PC-3 (cell line): ENCODE measurements around the gene EMID1. TPM values are rescaled to one million over a fixed set of nuclear protein-coding genes. Genes with fewer than 3 reads are reported as not detected.
"Not testable (repeated sequence)": the region's sequence is repeated elsewhere in the genome, so short reads cannot be mapped to it uniquely, and the experiment has no call there.

Experiments used
- ATAC-seq: fragments of 200-7000 bp; cut with Tn5 transposase; 2 replicates; pipeline ENCODE4 v1.9.1; 2020; ENCODE audit warnings: mild to moderate bottlenecking, moderate library complexity
- BruUV-seq: library from RNA; stranded (reverse); fragments of 400-500 nt; replicated peaks from 2 replicates; lab custom pipeline; 2021; lab: Mats Ljungman, UMichigan
- CTCF ChIA-PET: fragments of 300-600 bp; sonication (Branson Sonifier 250); formaldehyde crosslinking; loops from one replicate; lab custom pipeline; 2022; ENCODE audit warnings: antibody characterized with exemption; lab: Charles Lee
- POLR2A ChIA-PET: fragments of 300-600 bp; sonication (Branson Sonifier 250); formaldehyde crosslinking; loops from one replicate; lab custom pipeline; 2022; ENCODE audit warnings: antibody characterized with exemption; ENCODE audit not compliant: unreplicated experiment; lab: Charles Lee
- DNase-seq: peaks from one replicate; pipeline ENCODE4 v3.0.0-alpha.2; 2015
- H2AFZ ChIP-seq: fragments of 300-600 bp; sonication (generic); 2 replicates; pipeline ENCODE4 v1.6.0; 2016; ENCODE audit warnings: antibody characterized with exemption, low read length
- H3F3A ChIP-seq: fragments of 300-600 bp; sonication (generic); one replicate; pipeline ENCODE4 v1.6.0; 2017; ENCODE audit warnings: antibody characterized with exemption, low read length, control low read depth, mild to moderate bottlenecking; ENCODE audit not compliant: unreplicated experiment
- H3K27ac ChIP-seq: fragments of 300-600 bp; sonication (generic); 2 replicates; pipeline ENCODE4 v1.5.1; 2016; ENCODE audit warnings: mild to moderate bottlenecking, low read length
- H3K27me3 ChIP-seq: fragments of 300-600 bp; sonication (generic); 2 replicates; pipeline ENCODE4 v1.6.1; 2016; ENCODE audit warnings: low read length, mixed read lengths
- H3K36me3 ChIP-seq: fragments of 300-600 bp; sonication (generic); 2 replicates; pipeline ENCODE4 v1.6.1; 2016; ENCODE audit warnings: low read depth, mixed run types, low read length, mixed read lengths
- H3K4me1 ChIP-seq: fragments of 300-600 bp; sonication (generic); 2 replicates; pipeline ENCODE4 v1.5.1; 2016; ENCODE audit warnings: low read length; ENCODE audit not compliant: insufficient read depth
- H3K4me2 ChIP-seq: fragments of 300-600 bp; sonication (generic); 2 replicates; pipeline ENCODE4 v1.6.0; 2016; ENCODE audit warnings: low read length
- H3K4me3 ChIP-seq: fragments of 300-600 bp; sonication (generic); 2 replicates; pipeline ENCODE4 v1.5.1; 2016; ENCODE audit warnings: mild to moderate bottlenecking, low read length, mixed read lengths
- H3K79me2 ChIP-seq: fragments of 300-600 bp; sonication (generic); 2 replicates; pipeline ENCODE4 v1.6.1; 2017; ENCODE audit warnings: low read length, mixed read lengths
- H3K9ac ChIP-seq: fragments of 300-600 bp; sonication (generic); 2 replicates; pipeline ENCODE4 v1.6.0; 2016; ENCODE audit warnings: mild to moderate bottlenecking, low read length
- H3K9me2 ChIP-seq: fragments of 300-600 bp; sonication (generic); replicated peaks from 2 replicates; pipeline ENCODE4 v1.6.1; 2016; ENCODE audit warnings: mixed run types, low read length, mixed read lengths
- H3K9me3 ChIP-seq: fragments of 300-600 bp; sonication (generic); 2 replicates; pipeline ENCODE4 v1.6.1; 2016; ENCODE audit warnings: low read length, mixed read lengths
- H4K20me1 ChIP-seq: fragments of 300-600 bp; sonication (generic); 2 replicates; pipeline ENCODE4 v1.6.1; 2016; ENCODE audit warnings: low read length, mixed read lengths
- EZH2 ChIP-seq: fragments of 300-600 bp; sonication (generic); IDR thresholded peaks from one replicate; pipeline ENCODE4 v1.6.1; 2017; ENCODE audit warnings: antibody characterized with exemption, mild to moderate bottlenecking, low read length; ENCODE audit not compliant: unreplicated experiment
- EZH2phosphoT487 ChIP-seq: fragments of 300-600 bp; sonication (generic); IDR thresholded peaks from 2 replicates; pipeline ENCODE4 v1.6.1; 2018; ENCODE audit warnings: mild to moderate bottlenecking, antibody characterized with exemption, low read length, borderline replicate concordance
- intact Hi-C: fragments of 100-400 bp; cut with micrococcal nuclease; formaldehyde crosslinking; loops from 2 replicates; pipeline ENCODE4 v1.9.0; 2023
- total RNA-seq: library from RNA; depleted of rRNA; stranded (reverse); fragments of >200 nt; gene quantifications from 2 replicates; pipeline ENCODE4 v1.2.3, GENCODE V29; 2014
- TF ChIP-seq, protein P1 (sequence below): fragments of 300-600 bp; sonication (generic); conservative IDR thresholded peaks from 2 replicates; pipeline ENCODE4 v1.5.1; 2017; ENCODE audit warnings: antibody characterized with exemption, low read depth, mild to moderate bottlenecking, low read length

Gene EMID1
- total RNA-seq, 1 experiment from 2014 or later: 1.2 TPM

DNA sequence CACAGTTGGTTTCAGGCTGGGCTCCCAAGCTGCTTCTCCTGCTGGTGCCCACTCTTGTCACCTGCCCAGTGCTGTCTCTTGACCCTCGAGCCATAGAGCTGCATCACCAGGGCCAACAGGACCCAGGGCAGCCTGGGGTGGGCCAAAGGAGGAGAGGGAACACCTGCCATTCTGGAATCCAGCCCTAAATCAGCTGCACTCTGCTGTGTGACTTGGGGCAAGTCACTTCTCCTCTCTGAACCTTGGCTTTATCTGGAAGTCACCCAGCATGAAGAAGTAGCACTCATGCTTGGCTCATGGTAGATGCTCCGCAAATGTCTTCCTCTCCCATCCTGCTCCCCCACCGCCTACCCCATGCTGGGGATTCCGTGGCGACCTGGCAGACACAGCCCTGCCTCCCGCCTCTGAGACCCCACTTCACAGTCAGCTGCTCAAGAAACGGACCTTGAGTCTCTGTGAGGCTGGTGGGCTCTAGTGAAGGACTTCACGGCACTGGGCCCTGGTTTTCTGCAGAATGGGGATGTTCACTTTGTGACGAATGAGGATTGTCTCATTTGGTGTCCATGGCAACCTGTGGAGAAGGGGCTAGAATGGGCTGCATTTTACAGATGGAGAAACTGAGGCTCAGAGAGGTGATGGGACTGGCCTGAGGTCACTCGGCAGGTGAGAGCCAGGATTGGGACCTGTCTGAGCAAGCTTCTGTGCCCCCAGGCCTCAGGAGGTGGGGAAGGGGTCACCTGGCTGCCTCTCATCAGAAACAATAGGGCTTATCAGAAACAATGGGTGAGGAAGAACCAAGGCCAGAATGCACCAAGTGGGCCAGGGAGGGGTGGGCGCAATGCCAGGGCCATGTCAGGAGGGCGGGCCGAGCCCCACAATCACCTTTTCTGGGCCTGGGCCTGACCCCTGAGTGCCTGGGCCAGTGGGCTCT is 12.4 kb downstream of the EMID1 start:
- Histone ChIP-seq H3K9me2 (no peaks in the 10 kb centered on the region), H2AFZ (no peak overlapping the region), H3K4me2 (no peak overlapping the region), H4K20me1 (no peaks in the 10 kb centered on the region), H3K4me1 (peaks cover 6% of the 10 kb centered on the region; the same call in 1 of the 2 replicates), H3K27me3 (no peaks in the 10 kb centered on the region), H3K9me3 (no peaks in the 10 kb centered on the region), H3K9ac (no peak overlapping the region), H3F3A (no peaks in the 10 kb centered on the region), H3K36me3 (no peaks in the 10 kb centered on the region), H3K79me2 (no peaks in the 10 kb centered on the region), H3K27ac (no peak overlapping the region), H3K4me3 (no peak overlapping the region)
- CTCF ChIA-PET: no interaction called here
- intact Hi-C loops: no loop called here
- DNase-seq (no peak), ATAC-seq (no peak)
- TF ChIP-seq, protein P1, sequence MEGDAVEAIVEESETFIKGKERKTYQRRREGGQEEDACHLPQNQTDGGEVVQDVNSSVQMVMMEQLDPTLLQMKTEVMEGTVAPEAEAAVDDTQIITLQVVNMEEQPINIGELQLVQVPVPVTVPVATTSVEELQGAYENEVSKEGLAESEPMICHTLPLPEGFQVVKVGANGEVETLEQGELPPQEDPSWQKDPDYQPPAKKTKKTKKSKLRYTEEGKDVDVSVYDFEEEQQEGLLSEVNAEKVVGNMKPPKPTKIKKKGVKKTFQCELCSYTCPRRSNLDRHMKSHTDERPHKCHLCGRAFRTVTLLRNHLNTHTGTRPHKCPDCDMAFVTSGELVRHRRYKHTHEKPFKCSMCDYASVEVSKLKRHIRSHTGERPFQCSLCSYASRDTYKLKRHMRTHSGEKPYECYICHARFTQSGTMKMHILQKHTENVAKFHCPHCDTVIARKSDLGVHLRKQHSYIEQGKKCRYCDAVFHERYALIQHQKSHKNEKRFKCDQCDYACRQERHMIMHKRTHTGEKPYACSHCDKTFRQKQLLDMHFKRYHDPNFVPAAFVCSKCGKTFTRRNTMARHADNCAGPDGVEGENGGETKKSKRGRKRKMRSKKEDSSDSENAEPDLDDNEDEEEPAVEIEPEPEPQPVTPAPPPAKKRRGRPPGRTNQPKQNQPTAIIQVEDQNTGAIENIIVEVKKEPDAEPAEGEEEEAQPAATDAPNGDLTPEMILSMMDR: no peak
- TF ChIP-seq EZH2phosphoT487 (no peak), EZH2 (no peak)
- no TSS peak for BruUV-seq
- POLR2A ChIA-PET: no interaction called here

DNA sequence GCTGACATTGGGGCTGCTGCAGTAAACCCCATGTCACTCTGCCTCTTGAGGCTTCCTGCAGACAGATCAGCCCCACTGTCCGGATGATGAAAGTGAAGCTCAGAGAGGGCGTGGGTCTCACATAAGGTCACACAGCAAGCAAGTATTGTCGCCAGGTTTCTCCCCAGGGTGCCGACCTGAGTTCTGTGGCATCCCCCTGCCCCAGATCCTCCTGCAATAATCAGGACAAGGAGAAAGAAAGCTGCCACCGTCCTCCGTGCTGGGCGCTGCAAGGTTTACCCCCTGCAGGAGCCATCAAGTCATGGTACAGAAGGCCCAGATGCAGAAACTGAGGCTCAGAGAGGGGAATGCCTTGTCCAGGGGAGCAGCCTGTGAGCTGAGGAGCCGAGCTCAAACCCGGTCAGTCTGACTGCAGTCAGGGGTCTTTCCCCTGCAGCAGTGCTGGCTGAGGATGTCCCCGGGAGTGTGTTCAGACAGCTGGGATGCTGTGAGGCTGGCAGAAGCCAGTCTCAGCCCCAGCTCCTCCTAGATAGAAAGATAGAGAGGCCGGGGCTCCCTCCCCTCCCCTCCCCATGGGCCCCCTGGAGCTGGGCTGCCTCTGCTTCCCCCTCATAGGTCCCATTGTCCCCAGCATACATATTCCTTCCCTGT is 13.2 kb downstream of the EMID1 start:
- no peaks in the 10 kb centered on the region for H3F3A ChIP-seq
- H3K79me2 ChIP-seq: no peaks in the 10 kb centered on the region
- no peak for ATAC-seq
- CTCF ChIA-PET: no interaction called here
- H3K4me1 ChIP-seq: peaks cover 6% of the 10 kb centered on the region; the same call in 1 of the 2 replicates
- H3K9me2 ChIP-seq: no peaks in the 10 kb centered on the region
- no peaks in the 10 kb centered on the region for H4K20me1 ChIP-seq
- no peaks in the 10 kb centered on the region for H3K27me3 ChIP-seq
- POLR2A ChIA-PET: no interaction called here
- no peak overlapping the region for H3K4me2 ChIP-seq
- intact Hi-C loops: no loop called here
- H3K9ac ChIP-seq: no peak overlapping the region
- no peak for DNase-seq
- no peak overlapping the region for H3K27ac ChIP-seq
- H3K36me3 ChIP-seq: no peaks in the 10 kb centered on the region
- TF ChIP-seq EZH2: no peak
- TF ChIP-seq EZH2phosphoT487: no peak
- TF ChIP-seq, protein P1: no peak
- H2AFZ ChIP-seq: no peak overlapping the region
- BruUV-seq: no TSS peak
- H3K4me3 ChIP-seq: no peak overlapping the region
- H3K9me3 ChIP-seq: no peaks in the 10 kb centered on the region

DNA sequence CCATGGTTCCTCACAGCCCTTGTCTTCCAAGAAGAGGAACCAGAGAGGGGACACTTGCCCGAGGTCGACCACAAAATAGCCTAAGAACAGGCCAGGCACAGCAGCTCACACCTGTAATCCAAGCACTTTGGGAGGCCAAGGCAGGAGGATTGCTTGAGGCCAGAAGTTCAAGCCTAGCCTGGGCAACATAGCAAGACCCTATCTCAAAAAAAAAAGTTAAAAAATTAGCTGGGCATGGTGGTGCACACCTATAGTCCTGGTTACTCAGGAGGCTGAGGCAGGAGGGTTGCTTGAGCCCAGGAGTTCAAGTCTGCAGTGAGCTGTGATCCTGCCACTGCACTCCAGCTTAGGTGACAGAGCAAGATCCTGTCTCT is 13.7 kb downstream of the EMID1 start:
- H3F3A ChIP-seq, H3K4me2 ChIP-seq, POLR2A ChIA-PET, H3K79me2 ChIP-seq, H3K9me3 ChIP-seq, H3K27ac ChIP-seq, intact Hi-C loops, H3K9me2 ChIP-seq, H2AFZ ChIP-seq, DNase-seq, H4K20me1 ChIP-seq, CTCF ChIA-PET, H3K4me1 ChIP-seq, H3K4me3 ChIP-seq, BruUV-seq, H3K36me3 ChIP-seq, H3K27me3 ChIP-seq, ATAC-seq, H3K9ac ChIP-seq: not testable (repeated sequence)
